HepG2 (cell line): Measurements from ENCODE around the gene PRKN. TPM values are rescaled to one million over a fixed set of nuclear protein-coding genes. Genes with fewer than 3 reads are reported as not detected.

ENCODE experiments used
- ATAC-seq: fragments of 200-7000 bp; cut with Tn5 transposase; 3 replicates; pipeline ENCODE4 v1.9.1; 2020; ENCODE audit warnings: mild to moderate bottlenecking, moderate library complexity
- BruUV-seq: library from RNA; stranded (reverse); fragments of 400-500 nt; replicated peaks from 2 replicates; lab custom pipeline; 2021; lab: Mats Ljungman, UMichigan
- CTCF ChIA-PET: fragments of 300-600 bp; formaldehyde crosslinking; extraction: SDS; loops from one replicate; lab custom pipeline; 2021; ENCODE audit warnings: low total read pairs, inconsistent platforms, low intra/inter-chr PET ratio; lab: Yijun Ruan, JAX
- POLR2A ChIA-PET: fragments of 350-600 bp; sonication (Branson Sonifier 250); formaldehyde crosslinking; loops from one replicate; lab custom pipeline; 2020; ENCODE audit warnings: antibody characterized with exemption, inconsistent platforms; lab: Yijun Ruan, JAX
- DNase-seq: peaks from one replicate; pipeline ENCODE4 v3.0.0-alpha.2; 2015; ENCODE audit warnings: low spot score
- FAIRE-seq: peaks from 3 replicates; lab custom pipeline; 2011; peaks lifted over from hg19 to GRCh38; lab: Jason Lieb, UNC
- H2AFZ ChIP-seq: one replicate; pipeline ENCODE4 v1.6.1; 2011; ENCODE audit warnings: low read length, inconsistent platforms
- H3K27ac ChIP-seq: fragments of 300-600 bp; 3 replicates; pipeline ENCODE4 v1.8.0; 2011; ENCODE audit warnings: mixed run types, mild to moderate bottlenecking, mixed read lengths, low read length, inconsistent platforms; ENCODE audit not compliant: insufficient read depth; ENCODE audit errors: extremely low read length
- H3K27me3 ChIP-seq, 2 experiments: fragments of 200-600 bp in 1 of 2; 2 replicates in 1 of 2; 3 replicates in 1 of 2; pipeline versions ENCODE4 v1.6.0 to v1.8.0; 2011; ENCODE audit warnings: low read length in 2 of 2, mild to moderate bottlenecking in 2 of 2, moderate library complexity in 2 of 2, inconsistent platforms in 1 of 2; ENCODE audit not compliant: insufficient read depth in 2 of 2, control insufficient read depth in 1 of 2
- H3K36me3 ChIP-seq, 2 experiments: fragments of 200-600 bp in 1 of 2; replicated peaks in 1 of 2; 2 replicates in 1 of 2; 3 replicates in 1 of 2; pipeline versions ENCODE4 v1.5.1 to v1.8.0; 2011; ENCODE audit warnings: low read length in 2 of 2, inconsistent platforms in 1 of 2; ENCODE audit not compliant: insufficient read depth in 2 of 2, control insufficient read depth in 1 of 2
- H3K4me1 ChIP-seq: 2 replicates; pipeline ENCODE4 v1.5.1; 2012; ENCODE audit warnings: low read length, inconsistent platforms; ENCODE audit not compliant: insufficient read depth
- H3K4me2 ChIP-seq: 2 replicates; pipeline ENCODE4 v1.6.0; 2011; ENCODE audit warnings: low read depth, low read length, inconsistent platforms
- H3K4me3 ChIP-seq, 3 experiments: fragments of 200-600 bp in 1 of 3; sonication (generic), shearing (Covaris generic) in 1 of 3; replicated peaks in 1 of 3; 2 replicates each; pipeline ENCODE4 v1.5.1; 2011 to 2016; ENCODE audit warnings: low read length in 3 of 3, inconsistent platforms in 2 of 3, low read depth in 2 of 3, mild to moderate bottlenecking in 2 of 3, control low read depth in 1 of 3, mixed read lengths in 1 of 3; ENCODE audit not compliant: insufficient read depth in 1 of 3
- H3K79me2 ChIP-seq: one replicate; pipeline ENCODE4 v1.6.1; 2011; ENCODE audit warnings: low read length, inconsistent platforms; ENCODE audit not compliant: insufficient read depth
- H3K9ac ChIP-seq: 2 replicates; pipeline ENCODE4 v1.6.0; 2011; ENCODE audit warnings: mild to moderate bottlenecking, low read depth, low read length, inconsistent platforms; ENCODE audit not compliant: insufficient read depth
- H3K9me3 ChIP-seq: 2 replicates; pipeline ENCODE4 v1.5.1; 2012; ENCODE audit warnings: mild to moderate bottlenecking, low read length
- H4K20me1 ChIP-seq: 2 replicates; pipeline ENCODE4 v1.6.0; 2011; ENCODE audit warnings: inconsistent platforms, mild to moderate bottlenecking, low read length, moderate library complexity; ENCODE audit not compliant: insufficient read depth
- AGO1 ChIP-seq: fragments of 200-400 bp; formaldehyde crosslinking; IDR thresholded peaks from 2 replicates; pipeline ENCODE4 v1.6.1; 2017; ENCODE audit warnings: mild to moderate bottlenecking, low read depth, low read length, moderate library complexity; ENCODE audit not compliant: poor library complexity, severe bottlenecking
- GLMP ChIP-seq: sonication (generic); formaldehyde crosslinking; IDR thresholded peaks from 2 replicates; pipeline ENCODE4 v1.9.0; 2021; ENCODE audit warnings: missing genetic modification reagents, mild to moderate bottlenecking, borderline replicate concordance
- HDAC1 ChIP-seq: sonication (generic); formaldehyde crosslinking; IDR thresholded peaks from 2 replicates; pipeline ENCODE4 v1.5.1; 2020; ENCODE audit warnings: mild to moderate bottlenecking, missing genetic modification reagents
- KLF16 ChIP-seq, 2 experiments: sonication (generic) in 1 of 2; formaldehyde crosslinking in 1 of 2; IDR thresholded peaks; 2 replicates each; pipeline versions ENCODE4 v1.6.1 to v1.8.0; 2016 to 2023; ENCODE audit warnings: missing genetic modification reagents in 2 of 2, missing compliant biosample characterization in 1 of 2
- PRDM10 ChIP-seq: sonication (generic); formaldehyde crosslinking; IDR thresholded peaks from 2 replicates; pipeline ENCODE4 v1.4.0; 2020; ENCODE audit warnings: low read depth, missing genetic modification reagents
- ZNF260 ChIP-seq: sonication (generic); formaldehyde crosslinking; IDR thresholded peaks from 2 replicates; pipeline ENCODE4 v1.4.0; 2020; ENCODE audit warnings: missing genetic modification reagents, low read depth, mild to moderate bottlenecking, borderline replicate concordance
- ZNF317 ChIP-seq: sonication (generic); formaldehyde crosslinking; IDR thresholded peaks from 2 replicates; pipeline ENCODE4 v1.5.0; 2020; ENCODE audit warnings: mild to moderate bottlenecking, missing genetic modification reagents
- ZNF367 ChIP-seq: sonication (generic); formaldehyde crosslinking; IDR thresholded peaks from 2 replicates; pipeline ENCODE4 v1.4.0; 2020; ENCODE audit warnings: missing genetic modification reagents, borderline replicate concordance
- ZNF605 ChIP-seq: sonication (generic); formaldehyde crosslinking; IDR thresholded peaks from 2 replicates; pipeline ENCODE4 v1.8.0; 2022; ENCODE audit warnings: mild to moderate bottlenecking, missing genetic modification reagents
- ZNF749 ChIP-seq: sonication (generic); formaldehyde crosslinking; IDR thresholded peaks from 2 replicates; pipeline ENCODE4 v1.8.0; 2022; ENCODE audit warnings: mild to moderate bottlenecking, missing genetic modification reagents, moderate library complexity, borderline replicate concordance
- WGBS: methylation state at CpG from one replicate; pipeline ENCODE4 v1.1.6; 2017; ENCODE audit warnings: low lambda C conversion rate; 5-methylcytosine and 5-hydroxymethylcytosine counted together
- in situ Hi-C: cut with HindIII; loops from 2 replicates; pipeline ENCODE4 v1.10.0; 2017; ENCODE audit warnings: low pct_unique_long_range_greater_than_20kb; ENCODE audit not compliant: extremely low pct_ligation_motif_present
- intact Hi-C: fragments of 100-400 bp; cut with micrococcal nuclease; formaldehyde crosslinking; loops from one replicate; pipeline ENCODE4 v1.10.0; 2022; ENCODE audit not compliant: unreplicated experiment
- polyA plus RNA-seq, 8 experiments: library from polyadenylated mRNA; depleted of rRNA in 3 of 8; stranded (reverse) in 7 of 8; unstranded in 1 of 8; fragments of >200 nt; fragmentation: Illumina TruSeq in 4 of 8; extraction: Trizol in 4 of 8; gene quantifications; 2 replicates each; pipeline versions ENCODE4 v1.2.1 to v1.2.3, GENCODE V29; 2011 to 2016; ENCODE audit warnings: low read depth in 4 of 8, missing spikeins in 1 of 8, mixed read lengths in 1 of 8; ENCODE audit not compliant: insufficient read depth in 1 of 8
- total RNA-seq, 5 experiments: library from RNA; depleted of rRNA; stranded (reverse); fragments of >200 nt; fragmentation: Illumina TruSeq; extraction: Trizol; gene quantifications; 2 replicates each; pipeline ENCODE4 v1.2.3, GENCODE V29; 2016; ENCODE audit warnings: low read depth in 1 of 5

The PRKN gene
- total and polyA plus RNA-seq, 2 of the 13 experiments (the other 11 are each of a cell fraction or from before 2014, with no cell fraction given) = 0.31 to 0.44 TPM

- DNase-seq (no peak), ATAC-seq (no peak), FAIRE-seq (no peak)
- CTCF ChIA-PET = no interaction called here
- Histone ChIP-seq H4K20me1 (no peaks in the 10 kb centered on the region), H3K27ac (no peak overlapping the region), H3K36me3 (no peaks in the 10 kb centered on the region), H3K4me2 (no peak overlapping the region), H3K9ac (no peak overlapping the region), H3K79me2 (no peaks in the 10 kb centered on the region), H3K4me1 (no peaks in the 10 kb centered on the region), H2AFZ (no peak overlapping the region), H3K4me3 (no peak overlapping the region), H3K27me3 (peaks cover 0 to 6% of the 10 kb centered on the region in 2 experiments; a peak in 1 of 5 replicates), H3K9me3 (peaks cover 11% of the 10 kb centered on the region; the same call in 1 of the 2 replicates)
- POLR2A ChIA-PET = no interaction called here
- WGBS = 48% methylated on average over 8 of the region's 8 CpGs
- in situ Hi-C loops (no loop called here), intact Hi-C loops (no loop called here)
- TF ChIP-seq AGO1 (no peak), PRDM10 (no peak), GLMP (no peak), HDAC1 (CRISPR knock-in tag) (no peak), ZNF367 (CRISPR knock-in tag) (no peak), KLF16 (CRISPR knock-in tag; IDR thresholded peaks at IDR 0.05) (no peak), ZNF260 (no peak), ZNF605 (CRISPR knock-in tag) (no peak), ZNF317 (no peak), ZNF749 (no peak)
- BruUV-seq = no TSS peak
Observed at GRCh38 chr6:161634916-161635315, 1092.7 kb downstream of the PRKN start.
